ENCODE results near the gene MAP3K15. TPM values are rescaled to one million over a fixed set of nuclear protein-coding genes. Genes with fewer than 3 reads are reported as not detected.

Gene MAP3K15
- total and polyA plus RNA-seq, 2 experiments from 2014 or later, result not detected

DNA sequence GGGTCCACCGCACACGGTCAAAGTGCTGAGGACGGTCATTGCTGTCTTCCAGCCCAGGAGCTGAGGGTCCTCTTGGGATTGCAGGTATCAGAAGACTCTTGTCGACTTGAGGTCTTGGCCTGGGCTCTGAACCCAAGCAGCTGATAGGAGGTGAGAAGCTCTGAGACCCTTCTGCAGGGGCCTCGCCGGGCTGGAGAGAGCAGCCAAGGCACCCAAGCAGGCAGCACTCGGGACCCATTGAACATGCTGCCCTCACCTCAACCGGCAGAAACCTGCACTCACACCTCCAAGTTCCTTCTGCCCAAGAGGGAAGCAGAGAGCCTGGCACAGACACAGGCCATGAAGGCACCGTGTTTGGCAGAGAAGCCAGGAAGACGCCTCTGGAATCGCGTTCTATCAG, 137.5 kb downstream of the MAP3K15 start:
- no peak overlapping the region for H2AFZ ChIP-seq
- H3K9me2 ChIP-seq (ENCODE audit: insufficient read depth), result no peaks in the 10 kb centered on the region
- H3K27ac ChIP-seq, result no peak overlapping the region
- H3K4me2 ChIP-seq (ENCODE audit: unreplicated experiment), result no peak overlapping the region
- H3K9ac ChIP-seq, result no peak overlapping the region
- no peak for TF ChIP-seq EZH2phosphoT487 (IDR thresholded peaks at IDR 0.05; ENCODE audit: insufficient read depth, low read depth)
- TF ChIP-seq EZH2 (IDR thresholded peaks at IDR 0.05; ENCODE audit: insufficient read depth, poor library complexity, severe bottlenecking), result no peak
- no peaks in the 10 kb centered on the region for H3F3A ChIP-seq (ENCODE audit: insufficient read depth)
- WGBS, 2 experiments (ENCODE audit: low coverage in 1 of 2, low lambda C conversion rate in 2 of 2, missing lambda C conversion rate in 2 of 2), result 75 to 80% methylated on average over 6 to 10 of the region's 12 CpGs
- no peaks in the 10 kb centered on the region for H4K20me1 ChIP-seq (ENCODE audit: insufficient read depth)
- H3K9me3 ChIP-seq (ENCODE audit: low read depth), result no peaks in the 10 kb centered on the region
- no peak overlapping the region for H3K4me3 ChIP-seq
- in situ Hi-C loops (cut with MboI), result loop anchor here (25.0 kb wide), 1 partner anchor 135 kb away; the partner anchor contains the start of gene MAP3K15
- H3K36me3 ChIP-seq (ENCODE audit: low read depth), result no peaks in the 10 kb centered on the region
- H3K79me2 ChIP-seq (ENCODE audit: insufficient read depth), result no peaks in the 10 kb centered on the region
- H3K27me3 ChIP-seq (replicated peaks; ENCODE audit: insufficient read depth), result no peaks in the 10 kb centered on the region
- no peaks in the 10 kb centered on the region for H3K4me1 ChIP-seq (ENCODE audit: insufficient read depth)
- DNase-seq, result no peak

DNA sequence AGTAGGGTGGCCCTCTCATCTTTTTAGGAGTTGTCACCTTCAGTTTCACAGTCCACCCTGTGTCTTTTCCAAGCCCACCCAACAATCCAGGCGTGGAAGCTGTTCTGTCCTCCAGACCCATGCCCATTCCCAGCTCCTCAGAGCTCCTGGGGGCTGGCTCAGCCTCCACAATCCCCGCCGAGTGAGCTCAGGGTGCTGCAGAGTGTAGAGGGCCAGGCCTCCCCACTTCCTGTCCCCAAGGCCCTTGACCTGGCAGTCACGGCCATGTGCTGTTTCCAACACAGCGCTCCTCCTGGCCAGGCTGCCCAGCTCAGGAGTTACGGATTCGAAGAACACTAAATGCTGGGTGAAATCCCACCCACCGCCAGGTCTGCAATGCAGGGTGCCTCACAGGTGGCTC, 139.8 kb downstream of the MAP3K15 start:
- Histone ChIP-seq H3K4me2 (ENCODE audit: unreplicated experiment) (no peak overlapping the region), H3K79me2 (ENCODE audit: insufficient read depth) (no peaks in the 10 kb centered on the region), H4K20me1 (ENCODE audit: insufficient read depth) (no peaks in the 10 kb centered on the region), H3K27me3 (replicated peaks; ENCODE audit: insufficient read depth) (no peaks in the 10 kb centered on the region), H3F3A (ENCODE audit: insufficient read depth) (no peaks in the 10 kb centered on the region), H2AFZ (no peak overlapping the region), H3K36me3 (ENCODE audit: low read depth) (no peaks in the 10 kb centered on the region), H3K9me2 (ENCODE audit: insufficient read depth) (no peaks in the 10 kb centered on the region), H3K9ac (no peak overlapping the region), H3K27ac (no peak overlapping the region), H3K4me1 (ENCODE audit: insufficient read depth) (no peaks in the 10 kb centered on the region), H3K4me3 (no peak overlapping the region), H3K9me3 (ENCODE audit: low read depth) (no peaks in the 10 kb centered on the region)
- no peak for DNase-seq
- no peak for TF ChIP-seq EZH2phosphoT487 (IDR thresholded peaks at IDR 0.05; ENCODE audit: insufficient read depth, low read depth)
- no peak for TF ChIP-seq EZH2 (IDR thresholded peaks at IDR 0.05; ENCODE audit: insufficient read depth, poor library complexity, severe bottlenecking)
- 88 to 89% methylated on average over 5 to 8 of the region's 8 CpGs for whole genome bisulfite sequencing, 2 experiments (ENCODE audit: low coverage in 1 of 2, low lambda C conversion rate in 2 of 2, missing lambda C conversion rate in 2 of 2)
- in situ Hi-C loops (cut with MboI), result loop anchor here (25.0 kb wide), 1 partner anchor 137 kb away; the partner anchor contains the start of gene MAP3K15

DNA sequence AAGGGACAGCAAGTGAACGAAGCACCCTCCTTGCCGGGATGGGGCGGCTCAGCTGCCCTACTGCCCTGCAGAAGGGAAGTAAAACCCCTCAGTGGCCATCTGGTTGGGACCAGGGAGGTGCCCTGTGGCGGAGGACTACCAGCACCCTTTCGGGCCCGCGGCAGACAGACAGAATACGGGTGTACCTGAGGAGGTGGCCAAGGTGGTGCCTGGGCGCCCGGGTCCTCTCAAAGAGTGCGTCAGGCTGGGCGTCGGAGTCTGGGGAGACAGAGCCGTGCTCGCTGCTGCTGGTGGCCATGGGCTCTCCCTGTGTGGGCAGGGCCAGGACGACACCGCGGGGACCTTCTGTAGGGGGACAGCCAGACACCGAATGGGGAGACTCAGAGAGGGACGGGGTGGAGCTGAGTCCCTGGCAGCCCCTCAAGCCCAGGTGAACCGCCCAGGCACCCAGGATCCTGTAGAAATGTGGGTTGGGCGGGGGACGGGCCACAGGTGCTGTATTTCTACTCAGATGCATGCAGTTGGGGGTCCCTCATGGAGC, 141.9 kb downstream of the MAP3K15 start:
- Histone ChIP-seq H4K20me1 (ENCODE audit: insufficient read depth) (no peaks in the 10 kb centered on the region), H3K4me3 (no peak overlapping the region), H3K27ac (no peak overlapping the region), H3K36me3 (ENCODE audit: low read depth) (no peaks in the 10 kb centered on the region), H3K9ac (no peak overlapping the region), H3F3A (ENCODE audit: insufficient read depth) (no peaks in the 10 kb centered on the region), H3K27me3 (replicated peaks; ENCODE audit: insufficient read depth) (no peaks in the 10 kb centered on the region), H2AFZ (no peak overlapping the region), H3K4me1 (ENCODE audit: insufficient read depth) (peaks cover 8% of the 10 kb centered on the region), H3K9me2 (ENCODE audit: insufficient read depth) (no peaks in the 10 kb centered on the region), H3K9me3 (ENCODE audit: low read depth) (no peaks in the 10 kb centered on the region), H3K79me2 (ENCODE audit: insufficient read depth) (no peaks in the 10 kb centered on the region), H3K4me2 (ENCODE audit: unreplicated experiment) (no peak overlapping the region)
- in situ Hi-C loops (cut with MboI), result no loop called here
- TF ChIP-seq EZH2phosphoT487 (IDR thresholded peaks at IDR 0.05; ENCODE audit: insufficient read depth, low read depth), result no peak
- TF ChIP-seq EZH2 (IDR thresholded peaks at IDR 0.05; ENCODE audit: insufficient read depth, poor library complexity, severe bottlenecking), result no peak
- DNase-seq, result no peak
- WGBS, 2 experiments (ENCODE audit: low coverage in 1 of 2, low lambda C conversion rate in 2 of 2, missing lambda C conversion rate in 2 of 2), result 16 to 23% methylated on average over 12 to 14 of the region's 23 CpGs

DNA sequence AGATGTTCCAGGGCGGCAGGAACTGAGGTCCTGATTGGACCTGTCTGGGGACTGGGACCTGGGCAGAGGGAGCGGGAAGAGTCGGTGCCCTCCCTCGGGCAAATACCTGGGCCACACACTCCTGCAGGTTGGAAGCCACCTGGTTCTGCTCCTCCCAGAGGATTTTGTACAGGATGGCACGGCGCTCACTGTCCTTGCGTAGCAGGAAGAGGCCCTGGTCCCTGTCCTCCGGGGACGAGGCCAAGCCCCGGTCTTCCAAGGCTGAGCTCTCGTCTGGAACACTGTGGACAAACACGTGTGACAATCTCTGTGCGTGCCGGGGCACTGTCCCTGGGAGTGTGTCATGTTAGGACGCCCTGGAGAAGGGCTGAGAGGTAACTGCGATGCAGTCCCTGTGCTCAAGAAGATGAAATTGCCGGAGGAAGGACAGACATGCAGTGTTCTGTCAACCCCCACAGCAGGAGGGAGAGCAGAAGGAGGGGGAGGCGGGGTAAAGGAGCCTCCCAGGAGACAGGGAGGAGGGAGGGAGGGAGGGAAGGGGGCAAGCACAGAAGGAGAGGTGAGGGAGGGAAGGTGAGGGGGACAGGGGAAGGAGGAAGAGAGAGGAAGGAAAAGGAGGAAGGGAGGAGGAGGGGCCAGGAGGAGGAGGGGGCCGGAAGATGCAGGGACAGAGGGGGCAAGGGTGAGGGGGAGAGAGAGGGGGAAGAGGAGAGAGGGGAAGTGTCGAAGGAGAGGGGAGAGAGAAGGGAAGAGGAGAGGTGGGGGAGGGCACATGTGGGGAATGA, 142.6 kb downstream of the MAP3K15 start:
- Histone ChIP-seq H4K20me1 (ENCODE audit: insufficient read depth) (no peaks in the 10 kb centered on the region), H3K9me3 (ENCODE audit: low read depth) (no peaks in the 10 kb centered on the region), H3K4me3 (peak overlapping the region; percentile 69), H3K9ac (peak overlapping the region; percentile 70), H3K27me3 (replicated peaks; ENCODE audit: insufficient read depth) (no peaks in the 10 kb centered on the region), H3K27ac (no peak overlapping the region), H3K9me2 (ENCODE audit: insufficient read depth) (no peaks in the 10 kb centered on the region), H3K4me2 (ENCODE audit: unreplicated experiment) (peak overlapping the region; percentile 40), H3K36me3 (ENCODE audit: low read depth) (no peaks in the 10 kb centered on the region), H3K79me2 (ENCODE audit: insufficient read depth) (no peaks in the 10 kb centered on the region), H2AFZ (peak overlapping the region; percentile 83), H3F3A (ENCODE audit: insufficient read depth) (no peaks in the 10 kb centered on the region), H3K4me1 (ENCODE audit: insufficient read depth) (peaks cover 8% of the 10 kb centered on the region)
- TF ChIP-seq EZH2 (IDR thresholded peaks at IDR 0.05; ENCODE audit: insufficient read depth, poor library complexity, severe bottlenecking), result no peak
- no peak for TF ChIP-seq EZH2phosphoT487 (IDR thresholded peaks at IDR 0.05; ENCODE audit: insufficient read depth, low read depth)
- 1 to 25% methylated on average over 4 to 13 of the region's 20 CpGs for WGBS, 2 experiments (ENCODE audit: low coverage in 1 of 2, low lambda C conversion rate in 2 of 2, missing lambda C conversion rate in 2 of 2)
- peak; percentile 37 for DNase-seq
- in situ Hi-C loops (cut with MboI), result no loop called here

Data from GM23248 (cell line).